Keratinocyte (primary cell): ENCODE data around the gene RNF145. TPM values are rescaled to one million over a fixed set of nuclear protein-coding genes. Genes with fewer than 3 reads are reported as not detected.
A peak's percentile ranks its signal among the peaks of the same experiment; 100 is the strongest.

Experiments used
- DNase-seq: peaks from one replicate; pipeline ENCODE4 v3.0.0-alpha.2; 2011; ENCODE audit warnings: low read depth, missing footprints, low spot score
- FAIRE-seq: peaks from 2 replicates; lab custom pipeline; 2011; peaks lifted over from hg19 to GRCh38; lab: Jason Lieb, UNC
- H2AFZ ChIP-seq: 2 replicates; pipeline ENCODE4 v1.6.0; 2012; ENCODE audit warnings: low read length, control low read depth, inconsistent platforms; ENCODE audit not compliant: control insufficient read depth
- H3K27ac ChIP-seq: 2 replicates; pipeline ENCODE4 v1.5.1; 2011; ENCODE audit warnings: low read length; ENCODE audit not compliant: control insufficient read depth, insufficient read depth
- H3K27me3 ChIP-seq: 3 replicates; pipeline ENCODE4 v1.6.0; 2011; ENCODE audit warnings: low read length; ENCODE audit not compliant: control insufficient read depth, insufficient read depth; ENCODE audit errors: extremely low read depth
- H3K36me3 ChIP-seq, 2 experiments: 2 replicates in 1 of 2; 3 replicates in 1 of 2; pipeline ENCODE4 v1.5.1; 2011; ENCODE audit warnings: low read length in 2 of 2, mild to moderate bottlenecking in 1 of 2; ENCODE audit not compliant: control insufficient read depth in 2 of 2, insufficient read depth in 2 of 2; ENCODE audit errors: extremely low read depth in 1 of 2
- H3K4me1 ChIP-seq: 3 replicates; pipeline ENCODE4 v1.5.1; 2011; ENCODE audit warnings: low read length; ENCODE audit not compliant: control insufficient read depth, insufficient read depth; ENCODE audit errors: extremely low read depth
- H3K4me2 ChIP-seq: 3 replicates; pipeline ENCODE4 v1.6.0; 2011; ENCODE audit warnings: low read depth, low read length; ENCODE audit not compliant: control insufficient read depth, insufficient read depth; ENCODE audit errors: extremely low read depth
- H3K4me3 ChIP-seq, 3 experiments: fragments of 200-600 bp in 1 of 3; sonication (generic) in 1 of 3; 2 replicates in 2 of 3; 3 replicates in 1 of 3; pipeline ENCODE4 v1.5.1; 2011 to 2016; ENCODE audit warnings: low read length in 3 of 3, mild to moderate bottlenecking in 3 of 3, control low read depth in 2 of 3, inconsistent platforms in 1 of 3, low read depth in 1 of 3, mixed read lengths in 1 of 3, mixed run types in 1 of 3, moderate library complexity in 1 of 3; ENCODE audit not compliant: control insufficient read depth in 2 of 3, insufficient read depth in 2 of 3; ENCODE audit errors: extremely low read depth in 1 of 3
- H3K79me2 ChIP-seq: 2 replicates; pipeline ENCODE4 v1.6.0; 2012; ENCODE audit warnings: low read length; ENCODE audit not compliant: control insufficient read depth, insufficient read depth
- H3K9ac ChIP-seq: 3 replicates; pipeline ENCODE4 v1.6.0; 2011; ENCODE audit warnings: low read length; ENCODE audit not compliant: control insufficient read depth, insufficient read depth; ENCODE audit errors: extremely low read depth
- H3K9me1 ChIP-seq: 3 replicates; pipeline ENCODE4 v1.6.0; 2011; ENCODE audit warnings: low read length; ENCODE audit not compliant: control insufficient read depth, insufficient read depth; ENCODE audit errors: extremely low read depth
- H3K9me3 ChIP-seq: 2 replicates; pipeline ENCODE4 v1.5.1; 2012; ENCODE audit warnings: low read depth, low read length; ENCODE audit not compliant: control insufficient read depth
- H4K20me1 ChIP-seq: 3 replicates; pipeline ENCODE4 v1.6.0; 2011; ENCODE audit warnings: low read length; ENCODE audit not compliant: control insufficient read depth, insufficient read depth; ENCODE audit errors: extremely low read depth
- CTCF ChIP-seq, 3 experiments: IDR thresholded peaks in 1 of 3; conservative IDR thresholded peaks in 1 of 3; optimal IDR thresholded peaks in 1 of 3; 2 replicates in 2 of 3; 3 replicates in 1 of 3; pipeline versions ENCODE3 to v1.5.1; 2011; ENCODE audit warnings: low read length in 3 of 3, mild to moderate bottlenecking in 3 of 3, moderate library complexity in 2 of 3, control low read depth in 1 of 3, inconsistent platforms in 1 of 3; ENCODE audit not compliant: insufficient read depth in 2 of 3; ENCODE audit errors: extremely low read depth in 1 of 3
- EZH2 ChIP-seq: IDR thresholded peaks from one replicate; pipeline ENCODE4 v1.6.1; 2012; ENCODE audit warnings: inconsistent platforms, mild to moderate bottlenecking, low read length, moderate library complexity
- dilution Hi-C: fragments of 300-500 bp; cut with MboI; formaldehyde crosslinking; loops from one replicate; pipeline ENCODE4 v1.7.0; 2020; ENCODE audit warnings: low sequenced_read_pairs; ENCODE audit not compliant: extremely low pct_ligation_motif_present
- polyA plus RNA-seq, 5 experiments: library from polyadenylated mRNA; depleted of rRNA in 3 of 5; stranded (reverse) in 3 of 5; stranded (forward) in 1 of 5; unstranded in 1 of 5; fragments of >200 nt; gene quantifications; 1 replicate in 1 of 5; 2 replicates in 3 of 5; 3 replicates in 1 of 5; pipeline versions ENCODE4 v1.2.1 to v1.2.3, GENCODE V29; 2011 to 2012; ENCODE audit warnings: missing spikeins in 2 of 5, low read depth in 1 of 5, low replicate concordance in 1 of 5

The RNF145 gene
- polyA plus RNA-seq, 1 donor (not counting 4 experiments of a cell fraction or from before 2014, with no cell fraction given): 78.6 TPM

- no peaks in the 10 kb centered on the region for H3K9me3 ChIP-seq
- H3K27me3 ChIP-seq: no peaks in the 10 kb centered on the region
- dilution Hi-C loops: no loop called here
- TF ChIP-seq EZH2 (no peak), CTCF (optimal IDR thresholded peaks at IDR 0.05 in 1 of 3, IDR thresholded peaks at IDR 0.05 in 1 of 3, conservative IDR thresholded peaks at IDR 0.05 in 1 of 3; ENCODE audit: extremely low read depth in 1 of 3, insufficient read depth in 2 of 3, low read length in 3 of 3) (no peak)
- H3K9me1 ChIP-seq: peaks cover 2% of the 10 kb centered on the region
- H2AFZ ChIP-seq: no peak overlapping the region
- peak overlapping the region; percentile 98 for H3K9ac ChIP-seq
- peaks cover 75% of the 10 kb centered on the region for H3K79me2 ChIP-seq
- DNase-seq: no peak
- H3K27ac ChIP-seq: peak overlapping the region; percentile 97
- H3K4me3 ChIP-seq: peak overlapping the region; percentile 27 to 96 (median 86)
- peak overlapping the region; percentile 81 for H3K4me2 ChIP-seq
- H3K36me3 ChIP-seq: peaks cover 0 to 11% of the 10 kb centered on the region in 2 experiments
- no peak for FAIRE-seq
- peaks cover 14% of the 10 kb centered on the region for H3K4me1 ChIP-seq
- H4K20me1 ChIP-seq: no peaks in the 10 kb centered on the region
Measured at GRCh38 chr5:159206368-159206767, 3.0 kb downstream of the RNF145 start.

GRCh38 chr5:159203351-159203750 lies 6.0 kb downstream of the RNF145 start:
- Histone ChIP-seq H4K20me1 (no peaks in the 10 kb centered on the region), H3K27me3 (no peaks in the 10 kb centered on the region), H3K4me2 (no peak overlapping the region), H3K36me3 (peaks cover 5 to 15% of the 10 kb centered on the region in 2 experiments), H3K79me2 (peaks cover 99% of the 10 kb centered on the region), H3K9me3 (no peaks in the 10 kb centered on the region), H3K4me3 (no peak overlapping the region), H3K9me1 (peaks cover 2% of the 10 kb centered on the region), H3K4me1 (peaks cover 4% of the 10 kb centered on the region), H3K27ac (no peak overlapping the region), H2AFZ (no peak overlapping the region), H3K9ac (no peak overlapping the region)
- dilution Hi-C loops: no loop called here
- no peak for FAIRE-seq
- TF ChIP-seq CTCF (optimal IDR thresholded peaks at IDR 0.05 in 1 of 3, IDR thresholded peaks at IDR 0.05 in 1 of 3, conservative IDR thresholded peaks at IDR 0.05 in 1 of 3; ENCODE audit: extremely low read depth in 1 of 3, insufficient read depth in 2 of 3, low read length in 3 of 3) (no peak), EZH2 (no peak)
- DNase-seq: no peak
